NCI-H1436 treated with DMSO at 0.1 percent for 48 hours (cell line): Measurements from ENCODE around the gene SPINK4.

Experiments
- DNase-seq: peaks from one replicate; lab custom pipeline; 2025; lab: John Stamatoyannopoulos, UW

Gene SPINK4

DNA sequence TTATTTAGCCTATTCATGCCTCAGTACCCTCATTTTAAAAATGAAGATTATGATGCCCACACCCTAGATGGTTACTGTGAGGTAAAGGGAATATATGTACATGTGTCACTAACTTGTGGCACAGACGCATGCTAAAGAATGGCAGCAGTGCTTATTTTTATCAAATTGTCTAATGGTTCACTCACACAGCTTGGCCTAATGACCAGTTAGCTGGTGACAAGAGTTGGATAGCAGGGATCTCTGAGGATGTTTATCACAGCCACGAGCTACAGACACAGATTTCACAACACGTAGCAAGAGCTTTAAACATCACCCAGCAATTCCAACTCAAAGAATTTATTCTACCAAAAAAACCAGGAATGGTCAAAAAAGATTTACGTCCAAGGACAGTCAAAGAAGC lies 17.3 kb downstream of the SPINK4 start:
- no peak for DNase-seq

DNA sequence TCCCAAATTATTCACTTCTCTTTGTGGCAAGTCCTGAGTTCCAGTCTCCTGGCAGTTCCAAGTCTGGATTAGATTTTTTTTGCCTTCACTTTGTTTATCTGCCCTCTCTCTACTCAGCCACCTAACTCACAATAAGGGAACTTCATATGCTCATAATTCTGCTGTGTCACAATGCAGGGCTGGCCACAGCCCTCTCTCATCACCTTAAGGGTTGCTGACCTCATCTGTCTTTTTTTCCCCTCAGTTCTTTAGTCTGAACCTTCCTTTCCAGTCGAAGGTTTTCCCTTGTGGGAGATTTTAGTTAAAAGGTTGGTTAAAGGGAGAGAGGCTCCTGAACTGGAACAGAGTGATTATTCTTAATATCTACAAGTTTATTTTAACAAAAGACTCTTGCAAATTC lies 20.4 kb downstream of the SPINK4 start:
- DNase-seq: no peak

DNA sequence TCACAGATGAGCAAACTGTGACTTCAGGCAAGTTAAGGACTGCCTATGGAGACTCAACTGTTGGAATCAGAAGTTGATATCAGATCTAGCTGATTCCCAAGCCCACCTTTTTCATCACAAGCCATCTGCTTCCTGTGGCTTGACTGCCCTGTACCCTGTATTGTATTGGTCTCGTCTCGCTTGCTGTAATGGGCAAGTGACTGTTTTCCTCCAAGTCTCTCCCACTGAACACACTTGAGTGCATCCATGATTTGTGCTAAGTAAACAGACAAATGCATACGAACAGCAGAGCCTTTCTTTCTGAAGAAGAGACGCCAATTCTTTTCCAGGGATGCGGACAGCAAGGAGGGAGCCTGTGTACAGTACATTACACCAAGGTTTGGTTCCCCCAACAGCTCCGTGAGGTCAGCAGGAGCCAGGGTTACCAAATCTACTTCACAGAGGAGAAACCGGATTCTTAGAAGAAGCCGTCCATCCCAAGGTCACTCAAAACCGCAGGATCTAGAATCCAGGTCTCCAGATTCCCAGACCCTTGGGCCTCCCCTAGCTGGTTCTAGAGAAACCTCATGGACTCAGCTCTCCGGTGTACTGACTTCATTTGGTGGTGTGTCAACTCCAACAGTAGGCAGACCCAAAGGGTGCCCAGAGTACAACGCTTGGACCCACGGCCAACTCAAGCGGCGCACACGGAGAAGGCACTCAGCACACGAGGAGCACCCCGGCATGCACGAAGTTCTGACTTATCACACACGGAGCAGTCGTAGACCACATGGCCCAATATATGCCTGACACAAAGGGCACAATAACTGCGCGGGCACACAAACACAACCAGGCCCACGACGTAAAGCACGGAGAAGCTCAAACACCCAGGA lies 23.4 kb downstream of the SPINK4 start:
- DNase-seq: no peak

DNA sequence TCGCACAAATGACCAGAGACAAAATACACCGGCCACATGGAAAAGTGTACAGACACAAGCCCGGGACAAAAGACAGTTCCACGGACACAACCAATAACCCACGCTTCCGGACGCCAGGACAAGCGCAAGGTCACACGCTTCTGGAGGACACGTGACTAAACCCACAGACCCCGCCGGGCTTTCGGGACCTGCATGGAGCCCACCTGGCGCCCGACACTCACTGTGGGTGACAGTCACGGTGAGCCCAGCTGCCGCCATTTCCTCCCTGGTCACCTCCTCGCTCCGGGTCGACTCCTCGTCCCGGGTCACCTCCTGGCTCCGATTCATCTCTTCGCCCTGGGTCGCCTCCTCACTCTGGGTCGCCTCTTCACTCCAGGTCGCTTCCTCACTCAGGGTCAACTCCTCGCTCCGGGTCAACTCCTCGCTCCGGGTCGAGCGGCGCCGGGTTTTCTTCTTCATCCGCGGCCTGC lies 24.1 kb downstream of the SPINK4 start:
- no peak for DNase-seq

DNA sequence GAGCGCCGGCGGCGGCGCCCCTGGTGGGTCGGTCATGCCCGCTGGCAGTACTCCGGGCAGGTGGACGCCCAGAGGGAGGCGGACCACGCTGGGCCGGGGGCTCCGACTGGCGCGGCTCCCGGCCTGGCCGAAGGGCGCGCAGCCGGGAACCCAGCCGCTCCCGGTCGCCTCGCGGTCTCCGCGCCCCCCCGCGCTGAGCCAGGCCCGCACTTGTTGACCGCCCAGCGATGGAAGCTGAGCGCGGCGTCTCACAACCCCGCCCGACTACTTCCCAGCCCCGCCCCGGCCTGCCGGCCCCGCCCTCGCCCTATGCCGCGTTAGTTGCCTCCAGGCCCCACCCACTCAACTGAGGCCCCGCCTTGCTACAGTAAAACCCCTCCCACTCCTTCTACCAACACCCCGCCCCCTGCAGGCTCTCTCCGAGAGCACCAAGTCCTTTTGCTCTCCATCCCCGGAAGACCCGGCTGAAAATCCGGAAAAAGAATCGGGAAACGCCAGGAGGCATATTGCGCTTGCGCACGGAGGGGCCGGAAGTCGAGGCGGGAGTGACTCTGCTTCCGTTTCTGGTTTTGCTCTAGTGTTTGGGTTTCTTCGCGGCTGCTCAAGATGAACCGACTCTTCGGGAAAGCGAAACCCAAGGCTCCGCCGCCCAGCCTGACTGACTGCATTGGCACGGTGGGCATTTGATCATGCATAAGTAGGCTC lies 24.7 kb downstream of the SPINK4 start, which contains the start of the genes BAG1 and CHMP5:
Gene BAG1, minus strand, starts transcription at position 236 of the 705 bp plus-strand sequence.
Gene CHMP5, plus strand, starts transcription at position 577 of the 705 bp plus-strand sequence. Its CDS starts 30 bp downstream, at position 607.
- DNase-seq: peak; percentile 85

DNA sequence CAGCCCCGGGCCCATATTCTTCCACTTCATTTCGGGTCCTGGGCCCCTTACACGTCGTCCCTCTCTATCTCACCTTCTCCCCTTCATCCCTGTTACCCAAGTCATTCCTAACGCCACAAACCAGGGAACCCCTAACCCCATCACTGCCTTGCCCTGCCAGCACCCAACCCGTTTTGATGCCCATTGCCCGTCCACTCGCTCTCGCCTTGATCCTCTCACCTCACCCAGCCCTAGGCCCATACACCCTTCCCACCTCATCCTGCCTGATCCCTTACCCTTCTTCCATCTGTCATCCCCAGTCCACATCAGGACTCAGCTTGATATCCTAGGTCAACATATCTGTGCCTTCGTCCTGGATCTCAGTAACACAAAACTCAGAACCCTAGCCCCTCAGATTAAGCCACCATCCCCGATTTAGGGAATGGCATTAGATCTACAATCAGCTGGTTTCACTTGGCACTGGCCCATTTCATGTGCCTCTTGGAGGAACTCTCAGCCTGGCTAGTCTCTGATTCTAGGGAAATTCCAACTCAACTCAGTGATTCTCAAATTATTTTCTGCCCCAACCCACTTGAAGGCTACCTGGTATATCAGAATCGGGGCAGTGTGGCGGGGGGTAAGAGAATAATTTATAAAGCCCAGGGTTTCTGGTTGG lies 25.4 kb downstream of the SPINK4 start:
- no peak for DNase-seq

DNA sequence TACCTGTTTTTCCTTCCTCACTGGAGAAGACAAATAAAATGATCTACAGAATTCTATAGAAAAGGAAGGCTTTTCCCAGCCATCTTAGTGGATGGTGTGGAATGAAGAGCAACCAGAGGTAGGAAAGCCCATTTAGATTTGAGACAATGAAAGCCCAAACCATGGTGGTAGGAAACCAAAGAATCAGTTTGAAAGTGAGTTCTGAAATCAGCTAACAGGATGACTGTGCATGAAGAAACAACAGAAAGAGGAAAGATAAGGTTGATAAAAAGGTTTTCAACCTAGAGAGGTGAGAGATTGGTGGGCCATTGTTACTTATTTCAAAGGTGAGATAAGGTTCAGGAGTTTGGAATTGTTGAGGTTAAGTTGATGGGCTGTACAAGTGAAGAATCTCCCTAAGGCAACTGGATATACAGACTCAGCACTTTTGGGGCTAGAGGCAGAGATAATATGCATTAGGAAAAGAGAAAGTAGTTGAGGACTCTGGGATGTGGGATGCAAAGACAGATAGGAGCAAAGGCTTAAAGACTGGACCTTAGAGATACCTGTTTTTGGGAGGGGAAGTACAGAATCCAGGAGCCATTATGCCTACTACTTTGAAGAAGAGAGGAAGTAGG lies 27.3 kb downstream of the SPINK4 start:
- DNase-seq: no peak

DNA sequence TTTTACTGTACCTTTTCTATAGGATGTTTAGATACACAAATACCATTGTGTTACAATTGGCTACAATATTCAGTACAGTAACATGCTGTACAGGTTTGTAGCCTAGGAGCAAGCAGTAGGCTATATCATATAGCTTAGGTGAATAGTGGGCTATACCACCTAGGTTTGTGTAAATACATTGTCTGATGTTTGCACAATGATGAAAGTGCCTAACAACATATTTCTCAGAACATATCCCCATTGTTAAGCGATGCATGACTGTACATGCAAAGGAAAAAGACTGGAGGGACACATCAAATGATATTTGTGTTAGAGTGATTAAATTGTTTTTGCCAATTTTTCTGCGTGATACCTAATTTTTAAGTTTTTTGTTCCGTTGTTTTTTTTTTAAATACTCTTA lies 30.2 kb downstream of the SPINK4 start:
- DNase-seq: no peak

DNA sequence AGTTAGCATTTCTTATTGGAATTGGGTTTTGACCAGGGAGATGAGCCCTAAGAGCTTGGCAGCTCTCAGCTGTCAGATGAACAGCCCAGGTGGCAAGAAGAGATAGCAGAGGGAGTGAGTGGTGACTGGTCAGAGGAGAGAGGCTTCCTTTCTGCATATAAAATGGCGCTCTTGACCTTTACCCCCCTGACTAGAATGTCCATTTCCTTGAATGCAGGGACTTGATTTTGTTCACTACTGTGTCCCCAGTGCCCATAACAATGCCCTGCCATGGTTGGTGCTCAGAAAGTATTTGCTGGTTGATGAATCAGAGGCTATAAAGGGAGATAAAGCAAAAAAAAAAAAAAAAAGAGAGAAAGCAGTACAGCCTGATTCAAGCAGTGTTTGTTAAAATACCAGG lies 32.1 kb downstream of the SPINK4 start:
- no peak for DNase-seq

DNA sequence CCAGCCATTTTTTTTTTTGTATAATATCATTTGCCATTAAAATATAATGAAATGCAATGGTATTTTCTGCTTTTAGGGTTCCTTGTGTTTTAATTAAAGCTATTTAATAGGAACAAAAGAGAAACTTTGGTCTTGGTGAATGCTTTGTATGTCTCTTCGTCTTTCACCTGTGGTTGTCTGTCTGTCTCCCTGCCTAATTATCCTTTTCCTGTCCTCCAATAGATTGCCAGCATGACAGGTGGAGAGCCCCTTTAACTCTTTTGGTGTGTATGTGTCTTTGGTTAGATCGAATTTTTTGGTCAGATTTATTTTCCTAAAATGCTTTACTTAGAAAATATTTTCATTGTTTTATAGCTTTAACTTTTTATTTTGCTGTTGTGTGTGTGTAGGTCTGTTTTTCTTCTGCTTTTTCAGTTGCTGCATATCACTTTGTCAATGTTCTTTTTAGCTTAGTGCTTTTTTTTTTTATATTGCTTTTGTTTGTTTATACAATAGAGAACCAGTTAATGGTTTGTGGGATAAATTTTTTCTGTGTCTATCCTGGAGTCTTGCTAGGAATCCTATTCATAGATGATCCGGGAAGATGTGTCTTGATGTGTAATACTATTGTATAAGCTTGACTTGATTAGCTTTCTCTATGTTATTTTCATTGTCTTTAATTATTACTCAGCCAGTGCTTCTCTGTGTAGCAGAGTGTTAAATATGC lies 33.5 kb downstream of the SPINK4 start:
- no peak for DNase-seq

DNA sequence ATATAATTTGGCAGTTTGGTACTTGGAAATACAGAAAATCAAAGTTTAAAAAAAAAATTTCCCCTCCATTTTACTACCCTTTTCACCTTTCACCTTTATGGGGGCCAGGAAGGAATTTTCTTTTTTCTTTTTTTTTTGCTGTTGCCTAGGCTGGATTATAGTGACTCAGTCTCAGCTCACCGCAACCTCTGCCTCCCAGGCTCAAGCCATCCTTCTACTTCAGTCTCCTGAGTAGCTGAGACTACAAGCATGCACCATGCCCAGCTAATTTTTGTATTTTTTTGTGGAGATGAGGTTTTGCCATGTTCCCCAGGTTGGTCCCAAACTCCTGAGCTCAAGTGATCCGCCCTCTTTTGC lies 34.0 kb downstream of the SPINK4 start:
- no peak for DNase-seq

DNA sequence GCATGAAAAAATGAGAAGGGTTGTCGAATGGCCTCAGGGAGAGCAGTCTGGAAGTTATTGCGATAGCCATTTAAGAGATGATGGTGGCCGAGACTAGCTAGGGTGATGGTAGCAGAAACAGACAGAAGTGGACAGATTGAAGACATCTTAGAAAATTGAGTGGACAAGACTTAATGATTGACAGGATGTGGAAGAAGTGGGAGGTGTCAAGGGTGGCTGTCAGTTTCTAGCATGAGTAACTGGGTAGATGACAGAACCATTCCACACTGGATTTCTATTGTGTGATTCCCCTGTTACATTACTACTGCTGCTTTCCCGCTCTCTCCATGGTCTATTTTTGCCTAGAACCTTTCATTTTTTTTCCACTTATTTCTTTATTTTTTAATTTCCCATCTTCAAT lies 37.5 kb downstream of the SPINK4 start:
- no peak for DNase-seq

DNA sequence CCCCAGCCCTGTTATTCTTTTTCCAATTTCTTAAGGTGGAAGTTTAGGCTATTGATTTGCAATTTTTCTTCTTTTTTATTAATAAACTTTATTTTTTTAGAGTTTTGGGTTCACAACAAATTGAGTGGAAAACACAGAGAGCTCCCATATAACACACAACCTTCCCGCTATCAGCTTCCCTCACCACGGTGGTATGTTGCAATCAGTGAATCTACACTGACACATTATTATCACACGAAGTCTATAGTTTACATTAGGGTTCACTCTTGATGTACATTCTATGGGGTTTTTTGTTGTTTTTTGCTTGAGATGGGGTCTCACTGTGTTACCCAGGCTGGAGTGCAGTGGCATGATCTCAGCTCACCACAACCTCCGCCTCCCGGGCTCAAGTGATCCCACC lies 45.5 kb downstream of the SPINK4 start:
- DNase-seq: no peak

DNA sequence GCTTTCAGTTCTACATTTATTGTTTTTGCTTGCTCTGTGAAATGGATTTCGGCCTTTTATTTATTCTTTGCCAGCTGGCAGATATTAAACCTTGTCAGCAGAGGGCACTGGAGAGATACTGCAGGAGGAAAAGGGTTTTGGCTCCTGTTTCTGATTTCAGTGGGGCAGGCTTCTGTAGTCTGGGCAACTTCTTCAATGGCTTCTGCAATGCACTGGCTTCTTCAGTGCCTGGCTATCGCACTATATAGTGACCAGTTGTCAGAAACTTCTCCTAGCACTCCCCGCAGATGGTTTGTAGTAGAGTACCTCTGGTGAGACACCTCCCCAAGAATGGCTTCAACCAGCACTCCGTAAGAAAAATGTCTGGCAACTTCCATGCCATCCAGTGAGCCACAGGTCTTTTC lies 47.1 kb downstream of the SPINK4 start:
- DNase-seq: peak; percentile 26

DNA sequence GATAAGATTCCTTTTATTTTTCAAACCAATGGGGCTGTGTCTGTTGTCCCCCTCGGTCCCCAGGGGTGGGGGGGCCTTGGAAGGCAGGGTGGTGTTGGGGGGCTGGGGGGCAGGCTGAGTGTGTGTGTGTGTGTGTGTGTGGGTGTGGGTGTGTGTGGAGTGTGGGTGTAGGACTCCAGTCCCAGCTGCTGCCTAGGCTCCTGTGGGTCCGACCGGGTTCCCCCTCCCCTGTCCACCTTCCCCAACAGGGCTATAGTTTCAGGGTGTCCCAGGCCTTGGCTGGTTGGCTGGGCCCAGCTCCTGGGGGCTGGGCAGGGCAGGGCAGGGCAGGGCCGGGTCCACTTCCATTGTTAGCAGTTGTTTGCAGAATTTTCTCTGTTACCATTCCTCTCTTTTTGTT lies 48.3 kb downstream of the SPINK4 start:
- DNase-seq: no peak

DNA sequence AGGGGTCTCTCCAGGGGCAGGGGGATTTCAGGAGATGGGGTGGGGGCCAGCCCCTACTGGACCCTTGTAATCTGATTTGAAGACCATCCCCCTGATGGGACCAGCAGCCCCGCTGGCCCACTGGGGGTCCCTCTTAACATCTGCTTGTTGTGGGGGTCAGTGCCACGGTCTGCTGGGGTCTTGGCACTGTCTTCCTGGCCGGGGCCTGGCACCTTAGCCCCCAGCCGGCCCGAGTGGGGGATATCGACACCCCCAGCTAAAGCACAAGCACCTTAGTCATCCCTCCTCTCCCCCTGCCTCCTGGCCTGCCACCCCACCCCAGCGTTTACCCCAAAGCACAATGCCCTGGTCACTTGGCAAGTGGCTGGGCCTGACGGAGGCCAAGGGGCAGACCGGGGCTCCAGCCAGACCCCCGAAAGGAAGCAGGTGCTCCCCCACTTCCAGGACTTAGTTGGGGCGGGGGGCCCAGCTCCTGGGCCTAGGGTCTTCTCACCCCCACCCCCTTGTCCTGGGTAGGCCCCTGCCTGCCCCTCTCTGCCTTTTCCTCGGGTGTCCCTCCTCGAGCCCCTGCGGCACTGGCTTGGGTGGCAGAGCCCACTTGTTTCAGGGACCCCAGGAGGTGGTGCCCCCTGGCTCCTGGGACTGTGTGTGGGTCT lies 49.0 kb downstream of the SPINK4 start:
- no peak for DNase-seq

DNA sequence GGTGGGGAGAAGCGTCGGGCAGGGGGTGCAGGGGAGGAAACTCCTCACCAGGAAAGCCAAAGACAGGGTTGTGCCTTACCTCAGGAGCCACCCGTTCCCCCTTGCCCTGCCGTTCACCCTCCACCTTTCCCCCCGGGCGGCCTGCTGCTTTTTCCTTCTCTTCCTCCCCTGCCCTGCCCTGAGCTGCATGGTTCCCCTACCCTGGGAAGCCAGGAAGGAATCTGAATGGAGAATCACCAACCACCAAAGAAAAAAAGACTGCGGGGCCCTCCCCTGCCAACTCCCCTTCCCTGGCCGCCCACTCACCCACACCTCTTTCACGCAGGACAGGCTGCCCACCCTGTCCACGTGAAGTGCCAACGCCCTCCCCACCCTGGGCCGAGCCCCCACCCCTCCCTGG lies 49.5 kb downstream of the SPINK4 start:
- no peak for DNase-seq

DNA sequence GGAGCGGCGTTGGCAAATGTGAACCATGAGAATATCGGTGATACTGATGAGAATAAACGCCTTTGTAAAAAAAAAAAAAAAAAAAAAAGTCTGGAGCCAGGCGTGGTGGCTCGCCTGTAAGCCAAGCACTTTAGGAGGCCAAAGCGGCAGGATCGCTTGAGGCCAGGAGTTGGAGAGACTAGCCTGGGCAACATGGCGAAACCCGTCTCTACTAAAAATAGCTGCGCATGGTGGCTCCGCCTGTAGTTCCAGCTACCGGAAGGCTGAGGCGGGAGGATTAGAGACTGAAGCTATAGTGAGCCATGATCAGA lies 49.9 kb downstream of the SPINK4 start:
- DNase-seq: no peak

DNA sequence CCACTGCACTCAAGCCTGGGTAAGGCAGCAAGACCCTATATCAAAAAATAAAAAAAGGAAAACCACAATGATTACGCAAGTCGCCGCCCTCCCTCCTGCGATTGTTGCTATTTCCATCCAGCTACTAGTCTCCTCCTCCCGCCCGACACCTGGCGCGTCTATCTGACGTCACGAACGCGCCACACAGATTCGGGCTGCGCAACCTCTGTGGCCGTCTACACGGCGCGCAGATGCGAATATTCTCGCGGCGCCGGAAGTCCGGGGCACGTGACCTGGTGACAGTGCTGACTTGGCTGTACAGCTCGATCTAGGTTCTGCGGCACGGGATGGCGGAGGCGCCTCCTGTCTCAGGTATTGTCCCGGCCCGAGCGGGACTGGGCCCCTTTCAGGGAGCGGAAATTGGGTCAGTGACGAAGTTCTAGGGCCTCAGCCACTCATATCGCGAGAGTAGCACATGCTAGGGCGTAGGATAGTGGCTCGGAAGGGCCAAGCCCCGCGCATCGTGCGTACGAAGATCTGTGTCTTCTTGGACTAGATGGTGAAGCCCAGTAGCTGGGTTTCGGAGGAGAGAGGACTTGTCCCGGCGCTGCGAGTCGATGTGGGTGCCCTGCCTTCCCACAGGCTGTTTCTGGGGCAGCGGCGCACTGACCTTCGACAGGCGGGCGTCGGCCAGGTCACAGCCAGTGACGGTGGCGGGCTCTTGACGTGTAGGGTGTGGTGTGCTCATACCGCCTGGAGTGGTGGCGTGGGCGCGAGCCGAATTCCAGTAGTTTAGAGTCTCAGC lies 50.5 kb downstream of the SPINK4 start, which contains the start of gene NFX1:
Gene NFX1, plus strand, starts transcription at position 270 of the 784 bp plus-strand sequence. Its CDS starts 57 bp downstream, at position 327.
- DNase-seq: peak; percentile 70

DNA sequence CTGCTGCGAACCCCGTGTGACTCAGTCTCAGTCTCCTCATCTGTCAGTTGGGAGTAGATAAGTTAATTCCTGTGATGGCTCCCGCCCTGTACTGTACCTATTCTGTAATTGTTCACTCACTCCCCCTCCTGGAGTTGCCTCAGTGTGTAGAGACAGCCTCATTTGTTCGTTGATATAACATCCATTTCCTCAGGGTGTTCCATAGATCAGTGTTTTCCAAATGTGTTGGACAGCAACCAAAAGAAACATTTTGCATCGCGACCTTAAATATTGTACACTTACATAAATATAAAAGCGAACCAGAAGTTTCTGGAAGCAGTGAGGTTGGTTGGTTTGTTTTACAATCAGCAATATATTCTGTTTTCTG lies 51.0 kb downstream of the SPINK4 start:
- no peak for DNase-seq
